Neuronal stem cell (in vitro differentiated cells): ENCODE data around the gene LIMS1.

Experiments
- DNase-seq: peaks from one replicate; pipeline ENCODE4 v3.0.0-alpha.2; 2013; ENCODE audit warnings: low spot score
- H2AFZ ChIP-seq: one replicate; pipeline ENCODE4 v1.6.1; 2013; ENCODE audit warnings: mild to moderate bottlenecking, low read length, inconsistent platforms
- H2AK5ac ChIP-seq: 2 replicates; pipeline ENCODE4 v1.6.1; 2013; ENCODE audit warnings: low read depth, mild to moderate bottlenecking, inconsistent platforms, low read length, moderate library complexity, mixed read lengths
- H2BK120ac ChIP-seq: 2 replicates; pipeline ENCODE4 v1.6.1; 2013; ENCODE audit warnings: low read depth, mild to moderate bottlenecking, inconsistent platforms, low read length, moderate library complexity, mixed read lengths
- H2BK12ac ChIP-seq: one replicate; pipeline ENCODE4 v1.6.1; 2013; ENCODE audit warnings: low read length, inconsistent platforms
- H2BK15ac ChIP-seq: 2 replicates; pipeline ENCODE4 v1.6.1; 2013; ENCODE audit warnings: mild to moderate bottlenecking, low read length, inconsistent platforms, mixed read lengths
- H2BK5ac ChIP-seq: one replicate; pipeline ENCODE4 v1.6.1; 2013; ENCODE audit warnings: inconsistent platforms, mild to moderate bottlenecking, low read length, moderate library complexity
- H3K14ac ChIP-seq: one replicate; pipeline ENCODE4 v1.6.1; 2013; ENCODE audit warnings: low read length, inconsistent platforms
- H3K18ac ChIP-seq: 2 replicates; pipeline ENCODE4 v1.6.1; 2013; ENCODE audit warnings: low read length, inconsistent platforms
- H3K23ac ChIP-seq: 2 replicates; pipeline ENCODE4 v1.6.1; 2013; ENCODE audit warnings: low read depth, mild to moderate bottlenecking, mixed read lengths, low read length, inconsistent platforms; ENCODE audit not compliant: poor library complexity
- H3K27ac ChIP-seq: replicated peaks from 3 replicates; pipeline ENCODE4 v1.5.1; 2013; ENCODE audit warnings: low read length, inconsistent platforms
- H3K27me3 ChIP-seq, 3 experiments: 2 replicates each; pipeline ENCODE4 v1.6.1; 2013; ENCODE audit warnings: low read length in 3 of 3, mild to moderate bottlenecking in 2 of 3, inconsistent platforms in 1 of 3, low read depth in 1 of 3, mixed read lengths in 1 of 3, moderate library complexity in 1 of 3; ENCODE audit not compliant: control insufficient read depth in 3 of 3, insufficient read depth in 3 of 3
- H3K36me3 ChIP-seq, 2 donors: replicated peaks in 1 of 2; 2 replicates each; pipeline ENCODE4 v1.6.1; 2013; ENCODE audit warnings: low read length in 2 of 2; ENCODE audit not compliant: control insufficient read depth in 2 of 2, insufficient read depth in 2 of 2
- H3K4ac ChIP-seq: 2 replicates; pipeline ENCODE4 v1.6.1; 2013; ENCODE audit warnings: inconsistent platforms, mild to moderate bottlenecking, low read length, moderate library complexity
- H3K4me1 ChIP-seq, 2 donors: 1 replicate in 1 of 2; 2 replicates in 1 of 2; pipeline ENCODE4 v1.6.1; 2013; ENCODE audit warnings: low read length in 2 of 2, low read depth in 1 of 2; ENCODE audit not compliant: control insufficient read depth in 2 of 2, insufficient read depth in 1 of 2
- H3K4me2 ChIP-seq: one replicate; pipeline ENCODE4 v1.6.1; 2013; ENCODE audit warnings: mild to moderate bottlenecking, low read length, inconsistent platforms; ENCODE audit not compliant: insufficient read depth, poor library complexity, severe bottlenecking
- H3K4me3 ChIP-seq, 2 donors: 2 replicates each; pipeline ENCODE4 v1.5.1; 2013; ENCODE audit warnings: low read length in 2 of 2, mild to moderate bottlenecking in 2 of 2, inconsistent platforms in 1 of 2, moderate library complexity in 1 of 2
- H3K79me1 ChIP-seq: one replicate; pipeline ENCODE4 v1.6.1; 2013; ENCODE audit warnings: low read depth, mild to moderate bottlenecking, inconsistent platforms, low read length, moderate library complexity
- H3K9ac ChIP-seq: one replicate; pipeline ENCODE4 v1.6.1; 2013; ENCODE audit warnings: mild to moderate bottlenecking, low read depth, low read length, inconsistent platforms; ENCODE audit not compliant: poor library complexity
- H3K9me3 ChIP-seq, 2 donors: replicated peaks in 1 of 2; 2 replicates each; pipeline versions ENCODE3 to v1.6.1; 2013; ENCODE audit warnings: low read length in 2 of 2, mild to moderate bottlenecking in 2 of 2, inconsistent platforms in 1 of 2, low read depth in 1 of 2, mixed read lengths in 1 of 2, moderate library complexity in 1 of 2; ENCODE audit not compliant: control insufficient read depth in 2 of 2, insufficient read depth in 1 of 2
- H4K8ac ChIP-seq: one replicate; pipeline ENCODE4 v1.6.1; 2013; ENCODE audit warnings: low read depth, mild to moderate bottlenecking, inconsistent platforms, low read length, moderate library complexity
- H4K91ac ChIP-seq: one replicate; pipeline ENCODE4 v1.6.1; 2013; ENCODE audit warnings: low read length, low read depth, mild to moderate bottlenecking, inconsistent platforms; ENCODE audit not compliant: poor library complexity
- WGBS, 2 donors: extraction: QIAGEN DNeasy Blood & Tissue Kit; methylation state at CpG; one replicate each; pipeline ENCODE4 v1.1.7; 2013; ENCODE audit warnings: missing lambda C conversion rate in 2 of 2, mixed read lengths in 1 of 2; ENCODE audit not compliant: insufficient read length in 2 of 2, insufficient replicate concordance in 1 of 2; ENCODE audit errors: extremely low coverage in 2 of 2; 5-methylcytosine and 5-hydroxymethylcytosine counted together

Gene LIMS1

DNA sequence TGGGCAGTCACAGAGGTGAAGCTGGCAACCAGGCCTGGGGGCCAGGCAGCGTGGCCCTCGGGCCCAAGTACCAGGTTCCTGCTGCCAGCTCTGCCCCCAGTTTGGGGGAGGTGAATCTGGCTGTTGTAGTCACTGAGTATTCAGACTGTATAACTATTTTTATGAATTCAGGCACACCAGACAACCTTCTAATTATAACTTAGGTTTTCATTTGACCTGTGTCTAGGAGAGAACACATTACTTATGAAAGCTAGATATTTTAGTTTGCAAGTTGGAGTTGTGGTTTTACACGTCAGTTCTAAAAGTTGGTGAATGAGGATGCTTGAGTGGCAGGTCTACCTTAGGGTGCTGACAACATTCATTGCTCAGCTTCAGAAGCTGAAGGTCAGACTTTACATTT, 71.7 kb downstream of the LIMS1 start:
- Histone ChIP-seq H4K8ac (no peak overlapping the region), H3K27ac (no peak overlapping the region), H2BK5ac (no peak overlapping the region), H3K4ac (no peak overlapping the region), H3K9ac (no peak overlapping the region), H3K79me1 (no peaks in the 10 kb centered on the region), H3K9me3 (peaks cover 0 to 4% of the 10 kb centered on the region in 2 donors), H3K4me1 (peaks cover 0 to 1% of the 10 kb centered on the region in 2 donors), H3K4me3 (no peak overlapping the region), H3K27me3 (no peaks in the 10 kb centered on the region), H3K23ac (no peak overlapping the region), H3K14ac (no peak overlapping the region), H2AK5ac (no peak overlapping the region), H2BK120ac (no peak overlapping the region), H3K36me3 (no peaks in the 10 kb centered on the region), H4K91ac (no peak overlapping the region), H2BK12ac (no peak overlapping the region), H2BK15ac (no peak overlapping the region), H3K18ac (no peak overlapping the region), H2AFZ (no peak overlapping the region), H3K4me2 (no peak overlapping the region)
- DNase-seq = no peak
- no CpG with 5 or more reads among the region's 3 CpGs for WGBS, 2 donors

DNA sequence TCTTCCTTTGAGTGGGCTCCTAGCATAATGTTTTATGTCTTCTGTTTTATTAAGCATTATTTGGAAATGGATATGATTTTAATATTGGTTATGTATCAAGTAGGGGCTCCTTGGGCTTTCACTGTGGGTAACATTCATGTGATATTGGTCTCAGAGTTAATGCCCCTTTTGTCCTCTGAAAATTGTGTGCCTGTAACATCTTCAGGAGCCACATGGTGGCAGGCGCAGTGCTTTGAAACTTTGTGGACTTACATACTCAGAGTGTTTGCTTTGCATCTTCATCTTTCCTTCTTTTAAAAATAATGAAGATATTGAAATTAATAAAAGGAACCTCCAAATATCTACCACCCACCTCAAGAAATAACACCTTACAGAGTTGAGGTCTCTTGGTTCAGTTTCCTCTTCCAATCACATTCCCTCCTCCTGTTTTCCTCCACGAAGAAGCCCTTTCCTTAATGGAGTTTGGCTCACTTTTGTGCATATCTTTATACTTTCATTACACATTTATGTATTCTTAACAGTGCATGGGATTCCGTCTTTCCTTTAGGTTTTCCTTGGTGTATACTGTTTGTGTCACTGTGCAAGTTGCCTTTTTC, 73.5 kb downstream of the LIMS1 start:
- no peaks in the 10 kb centered on the region for H3K79me1 ChIP-seq
- no peak overlapping the region for H3K9ac ChIP-seq
- no peak overlapping the region for H2AFZ ChIP-seq
- no peak overlapping the region for H2BK12ac ChIP-seq
- H2BK120ac ChIP-seq = no peak overlapping the region
- H3K4me2 ChIP-seq = no peak overlapping the region
- H3K14ac ChIP-seq = no peak overlapping the region
- H2AK5ac ChIP-seq = no peak overlapping the region
- no peak overlapping the region for H4K91ac ChIP-seq
- no peak for DNase-seq
- no peak overlapping the region for H3K23ac ChIP-seq
- no peak overlapping the region for H3K18ac ChIP-seq
- peaks cover 0 to 1% of the 10 kb centered on the region in 2 donors for H3K4me1 ChIP-seq
- no CpG with 5 or more reads among the region's 3 CpGs for WGBS, 2 donors
- H2BK15ac ChIP-seq = no peak overlapping the region
- no peak overlapping the region for H3K4me3 ChIP-seq
- H3K36me3 ChIP-seq = no peaks in the 10 kb centered on the region
- no peaks in the 10 kb centered on the region for H3K27me3 ChIP-seq
- no peak overlapping the region for H3K4ac ChIP-seq
- no peak overlapping the region for H4K8ac ChIP-seq
- no peaks in the 10 kb centered on the region for H3K9me3 ChIP-seq
- H3K27ac ChIP-seq = no peak overlapping the region
- H2BK5ac ChIP-seq = no peak overlapping the region

DNA sequence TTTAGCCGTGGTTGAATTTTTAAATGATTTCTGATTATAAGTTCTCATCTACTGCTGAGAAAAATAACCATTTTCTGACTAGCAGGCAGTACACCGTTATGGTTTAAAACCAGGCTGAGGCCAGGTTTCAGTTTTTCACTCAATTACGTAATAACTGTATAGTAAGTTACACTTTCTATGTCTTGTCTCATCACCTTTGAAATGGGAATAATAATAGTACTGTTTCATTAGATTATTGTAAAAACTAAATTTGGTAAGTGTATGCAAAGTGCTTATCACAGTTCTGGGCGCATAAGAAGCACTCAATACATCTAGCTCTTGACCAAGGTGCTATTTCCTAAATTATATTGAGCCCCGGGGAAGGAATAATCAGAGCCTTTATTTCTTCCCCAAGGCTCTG, 76.8 kb downstream of the LIMS1 start:
- Histone ChIP-seq H4K8ac (no peak overlapping the region), H3K27ac (no peak overlapping the region), H3K4me1 (peaks cover 4 to 11% of the 10 kb centered on the region in 2 donors), H3K4me2 (no peak overlapping the region), H3K27me3 (no peaks in the 10 kb centered on the region), H4K91ac (no peak overlapping the region), H2BK120ac (no peak overlapping the region), H2AK5ac (no peak overlapping the region), H2BK5ac (no peak overlapping the region), H2AFZ (no peak overlapping the region), H2BK15ac (no peak overlapping the region), H3K14ac (no peak overlapping the region), H3K23ac (no peak overlapping the region), H3K9ac (no peak overlapping the region), H3K4ac (no peak overlapping the region), H3K18ac (no peak overlapping the region), H3K36me3 (no peaks in the 10 kb centered on the region), H3K9me3 (no peaks in the 10 kb centered on the region), H3K4me3 (no peak overlapping the region), H3K79me1 (no peaks in the 10 kb centered on the region), H2BK12ac (no peak overlapping the region)
- DNase-seq = no peak
- WGBS, 2 donors = no CpG with 5 or more reads among the region's 5 CpGs

DNA sequence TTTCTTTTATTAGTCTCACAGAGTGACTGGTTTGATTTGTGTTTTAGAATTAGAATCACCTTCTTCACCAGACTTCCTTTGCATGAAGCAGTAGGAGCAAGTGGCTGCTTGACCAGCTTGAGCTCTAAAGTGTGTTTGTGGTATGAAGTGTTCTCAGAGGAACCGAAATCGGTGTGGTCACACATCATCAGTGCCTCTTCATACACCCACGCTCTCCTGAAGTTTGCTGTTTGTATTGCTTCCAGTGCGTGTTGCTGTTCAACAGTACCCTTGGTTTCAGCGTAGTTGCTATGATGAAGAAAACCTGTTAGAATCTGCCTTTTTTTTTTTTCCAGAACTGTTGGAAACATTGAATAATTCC, 77.9 kb downstream of the LIMS1 start:
- Histone ChIP-seq H2BK12ac (no peak overlapping the region), H3K23ac (no peak overlapping the region), H3K4me1 (peaks cover 4 to 10% of the 10 kb centered on the region in 2 donors), H2AFZ (no peak overlapping the region), H3K4me2 (no peak overlapping the region), H3K4me3 (no peak overlapping the region), H2BK5ac (no peak overlapping the region), H2AK5ac (no peak overlapping the region), H3K4ac (no peak overlapping the region), H3K14ac (no peak overlapping the region), H2BK15ac (no peak overlapping the region), H3K9ac (no peak overlapping the region), H3K27ac (no peak overlapping the region), H2BK120ac (no peak overlapping the region), H3K36me3 (no peaks in the 10 kb centered on the region), H3K18ac (no peak overlapping the region), H3K9me3 (no peaks in the 10 kb centered on the region), H3K27me3 (no peaks in the 10 kb centered on the region), H4K8ac (no peak overlapping the region), H4K91ac (no peak overlapping the region), H3K79me1 (no peaks in the 10 kb centered on the region)
- no peak for DNase-seq
- WGBS, 2 donors = no CpG with 5 or more reads among the region's 5 CpGs
